ENCODE measurements around the gene RTP3.
"Not testable (repeated sequence)": the region's sequence is repeated elsewhere in the genome, so short reads cannot be mapped to it uniquely, and the experiment has no call there.

The RTP3 gene

GRCh38 chr3:46536758-46537157 lies 39.0 kb downstream of the RTP3 start:
- no peak for TF ChIP-seq EZH2 (IDR thresholded peaks at IDR 0.05; ENCODE audit: borderline replicate concordance, low read length)
- no peak for TF ChIP-seq CTCF (IDR thresholded peaks at IDR 0.05; ENCODE audit: low read length)
- Histone ChIP-seq H3K4me1 (ENCODE audit: insufficient read depth, low read length, severe bottlenecking) (peaks cover 27% of the 10 kb centered on the region), H3K9me2 (ENCODE audit: low read depth, low read length) (no peaks in the 10 kb centered on the region), H3K27ac (ENCODE audit: low read depth, low read length, poor library complexity, severe bottlenecking) (no peak overlapping the region), H3K79me2 (ENCODE audit: insufficient read depth, low read length) (no peaks in the 10 kb centered on the region), H3K36me3 (ENCODE audit: insufficient read depth, low read length) (no peaks in the 10 kb centered on the region), H3K9ac (ENCODE audit: low read length) (no peak overlapping the region), H3K27me3 (ENCODE audit: insufficient read depth, low read length) (no peaks in the 10 kb centered on the region), H4K20me1 (ENCODE audit: insufficient read depth, low read length) (no peaks in the 10 kb centered on the region), H3K4me2 (ENCODE audit: low read length) (no peak overlapping the region), H2AFZ (ENCODE audit: low read length) (no peak overlapping the region), H3F3A (ENCODE audit: insufficient read depth, low read length) (no peaks in the 10 kb centered on the region), H3K4me3 (ENCODE audit: low read depth, low read length, poor library complexity, severe bottlenecking) (no peak overlapping the region), H3K9me3 (ENCODE audit: low read length) (no peaks in the 10 kb centered on the region)

GRCh38 chr3:46537316-46537715 lies 39.5 kb downstream of the RTP3 start:
- TF ChIP-seq EZH2 (IDR thresholded peaks at IDR 0.05; ENCODE audit: borderline replicate concordance, low read length) (no peak), CTCF (IDR thresholded peaks at IDR 0.05; ENCODE audit: low read length) (no peak)
- H3K9me3 ChIP-seq (ENCODE audit: low read length) = no peaks in the 10 kb centered on the region
- no peak overlapping the region for H3K27ac ChIP-seq (ENCODE audit: low read depth, low read length, poor library complexity, severe bottlenecking)
- no peak overlapping the region for H3K4me3 ChIP-seq (ENCODE audit: low read depth, low read length, poor library complexity, severe bottlenecking)
- H3K4me1 ChIP-seq (ENCODE audit: insufficient read depth, low read length, severe bottlenecking) = peaks cover 27% of the 10 kb centered on the region
- no peaks in the 10 kb centered on the region for H3K9me2 ChIP-seq (ENCODE audit: low read depth, low read length)
- no peaks in the 10 kb centered on the region for H3K36me3 ChIP-seq (ENCODE audit: insufficient read depth, low read length)
- H3F3A ChIP-seq (ENCODE audit: insufficient read depth, low read length) = no peaks in the 10 kb centered on the region
- no peaks in the 10 kb centered on the region for H3K79me2 ChIP-seq (ENCODE audit: insufficient read depth, low read length)
- no peaks in the 10 kb centered on the region for H4K20me1 ChIP-seq (ENCODE audit: insufficient read depth, low read length)
- H3K9ac ChIP-seq (ENCODE audit: low read length) = no peak overlapping the region
- H3K27me3 ChIP-seq (ENCODE audit: insufficient read depth, low read length) = no peaks in the 10 kb centered on the region
- no peak overlapping the region for H3K4me2 ChIP-seq (ENCODE audit: low read length)
- no peak overlapping the region for H2AFZ ChIP-seq (ENCODE audit: low read length)

DNA sequence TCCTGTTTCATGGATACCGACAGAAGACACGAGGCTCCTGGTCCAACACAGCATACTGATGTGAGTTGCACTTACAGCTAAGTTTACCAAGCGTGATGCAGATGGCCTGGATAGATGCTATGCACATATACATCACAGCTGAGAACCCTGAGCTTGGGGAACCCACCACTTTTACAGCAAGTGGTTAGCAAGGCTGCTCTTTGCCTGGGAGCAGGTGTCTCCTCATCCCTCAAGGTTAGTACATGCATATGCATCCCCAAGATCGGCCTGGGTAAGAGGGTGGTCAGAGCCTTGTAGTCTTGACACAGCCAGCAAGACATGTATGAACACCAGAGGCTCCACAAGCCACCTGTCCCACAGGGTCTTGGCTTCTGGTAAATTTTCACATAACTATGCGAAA lies 40.0 kb downstream of the RTP3 start:
- TF ChIP-seq EZH2 (IDR thresholded peaks at IDR 0.05; ENCODE audit: borderline replicate concordance, low read length) = no peak
- TF ChIP-seq CTCF (IDR thresholded peaks at IDR 0.05; ENCODE audit: low read length) = no peak
- no peak overlapping the region for H2AFZ ChIP-seq (ENCODE audit: low read length)
- no peaks in the 10 kb centered on the region for H3K9me2 ChIP-seq (ENCODE audit: low read depth, low read length)
- H3K4me1 ChIP-seq (ENCODE audit: insufficient read depth, low read length, severe bottlenecking) = peaks cover 27% of the 10 kb centered on the region
- peak overlapping the region; percentile 67; the same call in 1 of the 2 replicates for H3K4me2 ChIP-seq (ENCODE audit: low read length)
- no peak overlapping the region for H3K9ac ChIP-seq (ENCODE audit: low read length)
- H4K20me1 ChIP-seq (ENCODE audit: insufficient read depth, low read length) = no peaks in the 10 kb centered on the region
- H3K9me3 ChIP-seq (ENCODE audit: low read length) = no peaks in the 10 kb centered on the region
- no peak overlapping the region for H3K27ac ChIP-seq (ENCODE audit: low read depth, low read length, poor library complexity, severe bottlenecking)
- no peak overlapping the region for H3K4me3 ChIP-seq (ENCODE audit: low read depth, low read length, poor library complexity, severe bottlenecking)
- no peaks in the 10 kb centered on the region for H3K27me3 ChIP-seq (ENCODE audit: insufficient read depth, low read length)
- H3F3A ChIP-seq (ENCODE audit: insufficient read depth, low read length) = no peaks in the 10 kb centered on the region
- no peaks in the 10 kb centered on the region for H3K79me2 ChIP-seq (ENCODE audit: insufficient read depth, low read length)
- no peaks in the 10 kb centered on the region for H3K36me3 ChIP-seq (ENCODE audit: insufficient read depth, low read length)

DNA sequence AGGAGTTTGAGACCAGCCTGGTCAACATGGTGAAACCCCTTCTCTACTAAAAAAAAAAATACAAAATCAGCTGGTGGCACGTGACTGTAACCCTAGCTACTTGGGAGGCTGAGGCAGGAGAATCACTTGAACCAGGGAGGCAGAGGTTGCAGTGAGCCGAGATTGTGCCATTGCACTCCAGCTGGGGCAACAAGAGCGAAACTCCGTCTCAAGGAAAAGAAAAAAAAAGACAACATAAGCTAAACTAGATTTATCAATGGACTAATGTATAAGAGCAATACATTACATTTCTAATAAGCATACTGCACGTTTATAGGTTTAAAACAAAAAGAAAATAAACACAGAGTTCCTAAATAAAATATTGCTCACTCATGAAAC lies 40.6 kb downstream of the RTP3 start:
- H4K20me1 ChIP-seq (ENCODE audit: insufficient read depth, low read length); H3K9me3 ChIP-seq (ENCODE audit: low read length); H3K9ac ChIP-seq (ENCODE audit: low read length); H2AFZ ChIP-seq (ENCODE audit: low read length); H3K27me3 ChIP-seq (ENCODE audit: insufficient read depth, low read length); H3K9me2 ChIP-seq (ENCODE audit: low read depth, low read length); H3K79me2 ChIP-seq (ENCODE audit: insufficient read depth, low read length); H3K36me3 ChIP-seq (ENCODE audit: insufficient read depth, low read length); H3F3A ChIP-seq (ENCODE audit: insufficient read depth, low read length); H3K27ac ChIP-seq (ENCODE audit: low read depth, low read length, poor library complexity, severe bottlenecking): not testable (repeated sequence)
- H3K4me1 ChIP-seq (ENCODE audit: insufficient read depth, low read length, severe bottlenecking) = peaks cover 27% of the 10 kb centered on the region
- H3K4me2 ChIP-seq (ENCODE audit: low read length) = peak overlapping the region; percentile 67
- H3K4me3 ChIP-seq (ENCODE audit: low read depth, low read length, poor library complexity, severe bottlenecking) = peak overlapping the region; percentile 9
